Stimulated activated CD8-positive, alpha-beta memory T cell treated with anti-CD3 and anti-CD28 coated beads, Interleukin-12 subunit alpha, Interleukin-12 subunit beta, amount 100 ng/mL, for 24 hours (primary cell): ENCODE data around the gene BSPRY.
A peak's percentile ranks its signal among the peaks of the same experiment; 100 is the strongest.
"Not testable (repeated sequence)": the region's sequence is repeated elsewhere in the genome, so short reads cannot be mapped to it uniquely, and the experiment has no call there.

Experiments
- DNase-seq: peaks from one replicate; pipeline ENCODE4 v3.0.0-alpha.2; 2020; ENCODE audit errors: extremely low read depth

BSPRY gene

GRCh38 chr9:113370806-113371325 is 21.5 kb downstream of the BSPRY start:
- DNase-seq, result no peak

- DNase-seq, result no peak
Measured at GRCh38 chr9:113372059-113372458, 22.7 kb downstream of the BSPRY start.

- no peak for DNase-seq
Measured at GRCh38 chr9:113373256-113373655, 23.9 kb downstream of the BSPRY start.

- DNase-seq, result no peak
Measured at GRCh38 chr9:113373676-113374392, 24.5 kb downstream of the BSPRY start.

- no peak for DNase-seq
Measured at GRCh38 chr9:113375057-113376023, 26.0 kb downstream of the BSPRY start.

- DNase-seq, result peak; percentile 47
Measured at GRCh38 chr9:113376634-113377567, 27.6 kb downstream of the BSPRY start, which contains the start of gene HDHD3. Gene HDHD3, minus strand, starts transcription at chr9:113376986. Its CDS starts 2,632 bp downstream, at chr9:113374354.

GRCh38 chr9:113379094-113379828 is 29.9 kb downstream of the BSPRY start:
- DNase-seq, result not testable (repeated sequence)

GRCh38 chr9:113379829-113380210 is 30.5 kb downstream of the BSPRY start:
- not testable (repeated sequence) for DNase-seq

- no peak for DNase-seq
Measured at GRCh38 chr9:113380869-113381378, 31.6 kb downstream of the BSPRY start.

GRCh38 chr9:113381441-113381840 is 32.1 kb downstream of the BSPRY start:
- not testable (repeated sequence) for DNase-seq

GRCh38 chr9:113381909-113382411 is 32.6 kb downstream of the BSPRY start:
- DNase-seq, result no peak

GRCh38 chr9:113386571-113387393 is 37.4 kb downstream of the BSPRY start:
- no peak for DNase-seq

- DNase-seq, result no peak
Measured at GRCh38 chr9:113387560-113388230, 38.4 kb downstream of the BSPRY start.

- DNase-seq, result no peak
Measured at GRCh38 chr9:113388833-113389232, 39.5 kb downstream of the BSPRY start.

GRCh38 chr9:113389451-113389850 is 40.1 kb downstream of the BSPRY start:
- no peak for DNase-seq

GRCh38 chr9:113390192-113390960 is 41.0 kb downstream of the BSPRY start:
- DNase-seq, result no peak

- DNase-seq, result no peak
Measured at GRCh38 chr9:113391917-113392316, 42.6 kb downstream of the BSPRY start.

GRCh38 chr9:113393281-113393680 is 43.9 kb downstream of the BSPRY start:
- DNase-seq, result no peak
